Cardiac muscle cell (in vitro differentiated cells and primary cell): Measurements from ENCODE around the gene SYNDIG1L. TPM values are rescaled to one million over a fixed set of nuclear protein-coding genes. Genes with fewer than 3 reads are reported as not detected.

Experiments
- DNase-seq, 2 donors: peaks; one replicate each; pipeline versions ENCODE4 v3.0.0 to v3.0.0-alpha.2; 2010 to 2017; ENCODE audit warnings: low read depth in 1 of 2, low spot score in 1 of 2
- H3K27ac ChIP-seq: fragments of 200-600 bp; sonication (generic); 2 replicates; pipeline ENCODE4 v1.5.1; 2016
- H3K27me3 ChIP-seq: fragments of 200-600 bp; sonication (generic); 2 replicates; pipeline ENCODE4 v1.6.0; 2016; ENCODE audit warnings: control low read depth
- H3K36me3 ChIP-seq: fragments of 200-600 bp; sonication (generic); 2 replicates; pipeline ENCODE4 v1.5.1; 2016; ENCODE audit warnings: control low read depth
- H3K4me1 ChIP-seq: fragments of 200-600 bp; sonication (generic); 2 replicates; pipeline ENCODE4 v1.8.1; 2017; ENCODE audit warnings: low read depth, mild to moderate bottlenecking, mixed run types
- H3K4me3 ChIP-seq: fragments of 200-600 bp; sonication (generic); 2 replicates; pipeline ENCODE4 v1.5.1; 2016; ENCODE audit warnings: mild to moderate bottlenecking
- H3K9me3 ChIP-seq: fragments of 200-600 bp; sonication (generic); 2 replicates; pipeline ENCODE4 v1.5.1; 2017; ENCODE audit warnings: low read depth, mild to moderate bottlenecking, control low read depth
- CTCF ChIP-seq: IDR thresholded peaks from 2 replicates; pipeline ENCODE4 v1.5.1; 2012; ENCODE audit warnings: low read depth, mild to moderate bottlenecking, low read length
- polyA plus RNA-seq: library from polyadenylated mRNA; unstranded; fragments of >200 nt; fragmentation: Nextera tagmentation; extraction: Ambion mirVana; gene quantifications from 2 replicates; pipeline ENCODE4 v1.2.1, GENCODE V29; 2016
- total RNA-seq: library from RNA; depleted of rRNA; stranded (reverse); fragments of >200 nt; gene quantifications from 2 replicates; pipeline ENCODE4 v1.2.3, GENCODE V29; 2016

Gene SYNDIG1L
- total and polyA plus RNA-seq, 2 experiments from 2014 or later = 0.39 TPM; not detected in 1

- no peak for DNase-seq
- no peaks in the 10 kb centered on the region for H3K9me3 ChIP-seq
- H3K4me1 ChIP-seq = peaks cover 17% of the 10 kb centered on the region
- no peak overlapping the region for H3K27ac ChIP-seq
- H3K4me3 ChIP-seq = no peak overlapping the region
- H3K27me3 ChIP-seq = no peaks in the 10 kb centered on the region
- no peak for TF ChIP-seq CTCF
- H3K36me3 ChIP-seq = no peaks in the 10 kb centered on the region
Measured at GRCh38 chr14:74441113-74441512, 15.1 kb upstream of the SYNDIG1L start.

- Histone ChIP-seq H3K9me3 (no peaks in the 10 kb centered on the region), H3K4me3 (no peak overlapping the region), H3K4me1 (peaks cover 17% of the 10 kb centered on the region), H3K36me3 (no peaks in the 10 kb centered on the region), H3K27ac (peak overlapping the region; percentile 72), H3K27me3 (no peaks in the 10 kb centered on the region)
- DNase-seq = peak; percentile 21 to 53
- TF ChIP-seq CTCF = no peak
Measured at GRCh38 chr14:74438351-74438915, 12.4 kb upstream of the SYNDIG1L start.

GRCh38 chr14:74437496-74438053 is 11.6 kb upstream of the SYNDIG1L start:
- Histone ChIP-seq H3K36me3 (no peaks in the 10 kb centered on the region), H3K4me3 (no peak overlapping the region), H3K27ac (peak overlapping the region; percentile 72), H3K4me1 (peaks cover 17% of the 10 kb centered on the region), H3K27me3 (no peaks in the 10 kb centered on the region), H3K9me3 (no peaks in the 10 kb centered on the region)
- DNase-seq = peak; percentile 13 to 72
- TF ChIP-seq CTCF = no peak

- TF ChIP-seq CTCF = no peak
- no peak for DNase-seq
- Histone ChIP-seq H3K36me3 (no peaks in the 10 kb centered on the region), H3K4me3 (no peak overlapping the region), H3K4me1 (peaks cover 17% of the 10 kb centered on the region), H3K9me3 (no peaks in the 10 kb centered on the region), H3K27me3 (no peaks in the 10 kb centered on the region), H3K27ac (no peak overlapping the region)
Measured at GRCh38 chr14:74434294-74434693, 8.3 kb upstream of the SYNDIG1L start.

- H3K27ac ChIP-seq = no peak overlapping the region
- no peaks in the 10 kb centered on the region for H3K9me3 ChIP-seq
- H3K4me3 ChIP-seq = no peak overlapping the region
- TF ChIP-seq CTCF = no peak
- H3K4me1 ChIP-seq = no peaks in the 10 kb centered on the region
- no peak for DNase-seq
- no peaks in the 10 kb centered on the region for H3K36me3 ChIP-seq
- H3K27me3 ChIP-seq = peaks cover 9% of the 10 kb centered on the region
Measured at GRCh38 chr14:74429991-74430390, 4.0 kb upstream of the SYNDIG1L start.
